ENCODE measurements around the gene CAPS.
"Not testable (repeated sequence)": the region's sequence is repeated elsewhere in the genome, so short reads cannot be mapped to it uniquely, and the experiment has no call there.

The CAPS gene

DNA sequence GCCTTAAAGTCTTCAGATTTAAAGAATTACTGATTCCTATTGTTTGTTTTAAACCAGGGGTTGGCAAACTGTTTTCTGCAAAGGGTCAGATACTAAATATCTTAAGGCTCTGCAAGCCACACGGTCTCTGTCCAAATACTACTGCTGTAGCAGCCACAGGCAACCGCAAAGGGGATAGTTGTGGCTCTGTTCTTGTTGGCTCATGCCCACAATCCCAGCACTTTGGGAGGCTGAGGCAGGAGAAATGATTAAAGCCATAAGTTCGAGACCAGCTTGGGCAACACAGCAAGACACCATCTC lies 41.5 kb downstream of the CAPS start:
- no peak for DNase-seq (ENCODE audit: low read depth, low spot score)

DNA sequence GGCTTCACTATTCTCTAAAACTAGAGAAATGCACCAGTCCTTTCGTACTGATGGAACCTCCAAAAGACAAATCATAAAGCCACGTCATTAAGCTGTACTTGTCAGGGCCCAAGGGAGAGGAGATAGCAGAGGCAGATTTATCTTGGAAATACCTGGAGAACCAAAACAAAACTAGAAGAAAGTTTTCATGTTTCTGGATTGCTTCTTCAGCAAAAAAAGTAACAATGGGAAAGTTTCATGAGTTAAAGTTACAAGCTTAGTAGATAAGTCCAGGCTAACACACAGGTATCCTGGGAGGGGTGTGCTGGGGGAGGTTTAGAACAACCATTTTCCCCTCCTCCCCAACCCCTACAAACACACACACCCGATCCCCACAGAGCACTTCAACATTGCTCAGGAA lies 42.3 kb downstream of the CAPS start:
- DNase-seq (ENCODE audit: low read depth, low spot score), result no peak

DNA sequence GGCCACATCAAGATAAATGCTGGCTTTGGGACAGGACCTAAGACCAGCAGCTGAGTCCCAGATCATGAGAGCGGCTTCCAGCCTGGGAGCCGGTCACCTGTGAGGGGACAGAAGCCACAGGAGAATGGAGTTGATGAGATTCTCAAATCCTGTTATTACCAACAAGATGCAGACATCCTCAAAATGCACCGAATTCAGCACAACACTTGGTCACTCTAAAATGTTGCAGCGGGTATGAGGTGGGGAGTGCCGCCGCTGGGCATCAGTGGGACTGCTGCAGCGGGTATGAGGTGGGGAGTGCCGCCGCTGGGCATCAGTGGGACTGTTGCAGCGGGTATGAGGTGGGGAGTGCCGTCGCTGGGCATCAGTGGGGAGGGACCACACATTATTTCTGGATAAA lies 42.7 kb downstream of the CAPS start:
- DNase-seq (ENCODE audit: low read depth, low spot score), result no peak

DNA sequence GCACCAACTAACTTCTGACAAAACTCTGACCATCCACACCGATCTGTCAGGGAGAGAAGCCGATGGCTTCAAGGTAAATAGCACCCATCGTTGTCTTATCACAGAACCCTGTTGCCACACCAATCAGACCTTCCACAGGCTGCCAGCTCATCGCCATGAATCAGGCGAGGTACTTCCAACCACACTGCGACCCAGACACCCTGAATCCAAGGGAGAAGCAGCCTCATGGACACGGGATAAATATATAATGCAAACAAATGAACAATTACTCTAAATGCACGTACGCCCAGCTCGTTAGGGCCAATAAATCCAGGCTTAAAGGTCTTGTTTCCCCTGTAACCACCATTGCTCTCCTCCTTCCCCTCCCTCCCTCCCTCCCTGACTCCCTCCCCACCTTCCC lies 43.1 kb downstream of the CAPS start:
- no peak for DNase-seq (ENCODE audit: low read depth, low spot score)

DNA sequence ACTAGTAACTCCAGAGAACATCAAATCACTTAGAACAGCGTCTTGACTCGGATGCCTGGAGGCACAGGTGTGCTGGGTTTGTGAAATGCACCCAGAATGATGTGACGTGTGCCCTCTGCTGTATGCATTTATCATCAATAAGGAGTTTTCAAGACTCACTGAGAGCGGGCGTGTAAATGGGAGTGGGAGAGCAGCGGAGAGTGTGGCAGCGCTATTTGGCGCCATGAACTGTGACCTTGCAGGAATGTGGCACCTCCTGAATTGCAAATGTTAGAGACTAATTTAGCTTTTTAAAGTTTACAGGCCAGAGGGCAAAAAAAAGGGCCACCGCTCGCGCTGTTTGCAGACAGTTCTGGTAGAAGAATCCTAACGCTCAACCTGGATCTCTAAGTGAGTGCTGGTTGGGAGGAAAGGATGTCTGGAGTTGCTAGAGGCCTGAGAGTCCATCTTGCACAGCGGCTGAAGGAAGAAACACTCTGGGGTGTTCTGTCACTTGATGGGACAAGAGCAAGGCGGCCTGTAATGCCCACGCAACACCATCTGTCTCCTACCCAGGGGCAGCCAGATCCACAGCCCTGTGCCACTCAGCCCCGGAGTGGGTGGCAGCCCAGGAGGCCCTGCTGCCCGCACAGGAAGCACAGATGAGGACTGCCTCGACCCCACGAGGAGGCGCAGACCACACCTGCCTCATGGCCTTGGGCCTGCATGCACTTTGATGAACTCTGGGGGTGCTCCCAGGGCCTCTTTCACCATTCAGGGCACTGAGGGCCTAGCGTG lies 44.2 kb downstream of the CAPS start:
- no peak for DNase-seq (ENCODE audit: low read depth, low spot score)

DNA sequence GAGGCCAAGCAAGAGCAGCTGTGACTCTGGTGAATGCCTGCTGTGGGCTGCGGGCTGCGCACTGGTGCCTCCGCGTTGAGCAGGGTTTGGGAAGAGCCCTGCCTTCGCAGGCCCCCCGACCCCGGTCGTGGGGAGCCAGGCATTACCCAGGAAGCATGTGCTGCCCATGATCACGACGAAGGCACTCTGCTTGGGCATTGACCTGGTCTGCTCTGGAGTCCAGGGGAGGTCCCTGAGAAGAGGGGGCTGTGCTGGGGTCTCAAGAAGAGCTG lies 44.7 kb downstream of the CAPS start:
- DNase-seq (ENCODE audit: low read depth, low spot score), result no peak

DNA sequence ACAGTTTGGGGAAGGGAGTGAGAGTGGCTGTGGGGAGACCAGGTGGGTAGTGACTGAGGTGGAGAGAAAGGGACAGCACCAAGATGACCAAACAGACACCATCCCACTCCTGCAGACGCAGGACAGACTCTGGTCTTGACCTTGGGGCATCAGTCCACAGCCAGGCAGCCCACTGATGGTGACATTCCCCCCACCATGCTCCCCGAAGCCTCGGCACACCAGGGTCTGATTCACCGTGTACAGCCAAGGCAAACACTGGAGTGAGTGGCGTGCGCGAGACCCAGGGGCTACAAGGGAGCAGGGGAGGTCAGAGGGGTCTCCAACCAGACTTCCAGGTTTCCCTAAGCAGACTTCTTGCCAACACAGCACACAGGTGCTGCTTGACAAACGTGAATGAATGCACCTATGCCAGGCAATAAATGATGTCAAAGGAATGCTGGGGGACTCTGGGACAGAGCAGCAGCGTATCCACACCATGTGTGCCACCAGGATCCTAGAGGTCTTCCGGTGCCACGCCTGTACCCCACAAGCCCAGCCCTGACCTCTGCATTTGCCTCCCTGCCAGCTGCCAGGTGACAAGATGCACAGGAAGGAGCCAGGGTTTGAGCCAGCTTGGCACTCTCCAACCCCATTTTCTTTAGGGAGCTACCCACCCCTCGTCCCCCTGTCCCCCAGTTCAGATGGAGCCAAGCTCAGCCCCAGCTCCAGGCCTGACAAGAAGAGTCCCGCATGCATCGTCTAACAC lies 45.4 kb downstream of the CAPS start:
- no peak for DNase-seq (ENCODE audit: low read depth, low spot score)

DNA sequence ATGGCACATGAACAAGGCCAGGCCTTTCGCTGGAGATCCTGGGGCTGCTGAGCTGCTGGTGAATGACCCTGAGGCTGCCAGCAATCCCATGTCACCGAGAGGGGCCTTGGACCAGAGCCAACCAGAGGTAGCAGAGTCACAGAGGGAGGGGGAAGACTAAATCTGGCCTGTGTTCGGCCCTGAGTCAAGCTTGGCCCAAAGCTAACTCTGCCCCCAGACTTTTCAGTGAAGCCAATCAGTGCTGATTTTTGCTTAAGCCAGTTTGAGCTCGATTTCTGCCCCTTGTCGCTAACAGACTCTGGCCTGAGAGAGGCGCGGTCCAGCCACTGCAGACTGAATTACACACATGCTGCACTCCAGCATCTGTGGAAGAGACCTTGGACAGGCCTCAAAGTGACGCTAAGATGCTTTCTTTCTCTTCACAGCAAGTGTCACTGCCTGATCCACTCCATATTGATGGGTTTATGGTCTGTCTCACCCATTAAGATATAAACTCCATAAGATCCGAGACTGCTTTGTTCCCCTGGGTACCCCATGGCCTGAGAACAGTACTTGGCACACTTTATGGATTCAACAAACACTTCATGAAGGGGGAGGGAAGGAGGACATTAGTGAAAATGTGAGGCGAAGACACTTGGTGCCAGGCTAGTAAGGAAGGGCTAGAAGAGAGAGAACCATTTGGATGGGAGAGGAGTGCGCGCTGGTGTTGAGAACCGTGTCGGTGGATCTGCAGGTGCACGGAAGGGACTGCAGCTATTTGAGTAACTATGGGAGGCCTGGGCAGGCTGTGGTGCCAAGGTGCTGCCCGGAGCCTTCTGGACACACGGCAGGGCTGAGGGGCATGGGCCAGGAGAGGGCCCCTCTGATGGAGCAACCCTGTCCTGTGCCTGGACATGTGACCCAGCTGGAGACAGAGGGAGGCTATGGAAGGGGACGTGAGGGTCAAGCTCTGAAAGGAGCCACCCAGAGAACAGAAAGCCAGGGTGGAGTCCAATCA lies 46.2 kb downstream of the CAPS start:
- no peak for DNase-seq (ENCODE audit: low read depth, low spot score)

DNA sequence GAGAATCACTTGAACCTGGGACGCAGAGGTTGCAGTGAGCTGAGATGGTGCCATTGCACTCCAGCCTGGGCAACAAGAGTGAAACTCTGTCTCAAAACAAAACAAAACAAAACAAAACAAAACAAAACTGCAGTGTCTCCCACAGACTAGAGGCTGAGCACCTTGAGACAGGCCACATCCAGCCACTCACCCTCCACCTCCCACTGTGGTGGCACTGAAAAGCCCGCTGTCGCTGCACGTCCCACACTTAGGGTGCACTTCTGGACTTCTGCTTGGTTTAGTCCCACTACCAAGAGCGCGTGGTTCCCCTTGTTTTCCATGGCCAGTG lies 47.6 kb downstream of the CAPS start:
- DNase-seq (ENCODE audit: low read depth, low spot score), result not testable (repeated sequence)

DNA sequence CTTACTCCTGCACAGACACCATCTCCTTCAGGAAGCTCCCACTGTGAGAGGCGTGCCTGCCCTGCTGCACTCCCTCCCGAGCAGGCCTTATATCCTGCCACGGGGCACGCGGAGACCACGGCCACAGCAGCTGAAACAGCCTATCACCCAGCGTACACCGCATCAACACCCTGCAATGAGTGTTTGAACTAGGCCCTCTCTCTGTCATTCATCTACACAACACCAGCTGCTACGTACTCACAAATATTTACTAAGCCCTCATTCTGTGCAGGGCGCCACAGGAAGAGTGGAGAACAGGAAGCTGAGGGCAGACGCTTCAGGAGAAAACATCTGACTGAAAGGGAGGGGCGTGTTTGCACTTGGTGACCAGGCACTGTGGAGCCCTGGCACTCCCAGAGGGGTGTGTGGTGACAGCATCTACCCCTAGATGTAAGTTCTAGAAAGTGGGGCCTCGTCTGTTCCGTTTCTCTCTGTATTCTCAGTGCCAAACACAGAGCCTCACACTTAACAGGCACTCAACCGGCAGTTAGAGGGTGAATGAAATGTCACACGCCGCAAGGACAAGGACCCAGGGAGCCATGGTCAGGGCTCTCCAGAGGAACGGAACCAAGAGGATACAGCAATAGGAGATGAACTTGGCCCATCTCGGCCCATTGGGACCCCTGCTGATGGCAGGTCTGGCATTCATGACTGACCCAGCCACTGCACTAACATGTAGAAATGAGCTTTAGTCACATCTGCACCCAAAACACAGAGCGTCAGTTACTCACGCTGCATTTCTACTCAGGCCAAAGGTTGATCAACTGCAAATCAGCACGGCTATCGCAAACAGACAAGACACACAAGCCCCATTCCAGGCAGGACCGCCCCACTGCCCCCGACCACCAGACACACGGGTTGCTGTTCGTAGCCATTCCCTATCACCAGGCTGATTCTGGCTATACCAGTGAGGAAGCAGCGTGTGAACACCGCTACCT lies 48.2 kb downstream of the CAPS start:
- DNase-seq (ENCODE audit: low read depth, low spot score), result no peak

DNA sequence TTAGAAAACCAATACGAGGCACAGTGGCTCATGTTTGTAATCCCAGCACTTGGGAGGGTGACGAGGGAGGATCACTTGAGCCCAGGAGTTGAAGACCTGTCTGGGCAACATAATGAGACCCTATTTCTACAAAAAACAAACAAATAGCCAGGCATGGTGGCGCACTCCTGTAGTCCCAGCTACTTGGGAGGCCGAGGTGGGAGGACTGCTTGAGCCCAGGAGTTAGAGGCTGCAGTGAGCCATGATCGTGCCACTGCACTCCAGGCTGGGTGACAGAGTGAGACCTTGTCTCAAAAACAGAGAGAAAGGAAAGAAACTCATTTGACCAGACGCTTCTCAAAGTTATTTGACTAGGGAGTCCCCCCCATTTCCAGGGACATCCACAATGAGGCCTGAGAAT lies 49.2 kb downstream of the CAPS start:
- not testable (repeated sequence) for DNase-seq (ENCODE audit: low read depth, low spot score)

DNA sequence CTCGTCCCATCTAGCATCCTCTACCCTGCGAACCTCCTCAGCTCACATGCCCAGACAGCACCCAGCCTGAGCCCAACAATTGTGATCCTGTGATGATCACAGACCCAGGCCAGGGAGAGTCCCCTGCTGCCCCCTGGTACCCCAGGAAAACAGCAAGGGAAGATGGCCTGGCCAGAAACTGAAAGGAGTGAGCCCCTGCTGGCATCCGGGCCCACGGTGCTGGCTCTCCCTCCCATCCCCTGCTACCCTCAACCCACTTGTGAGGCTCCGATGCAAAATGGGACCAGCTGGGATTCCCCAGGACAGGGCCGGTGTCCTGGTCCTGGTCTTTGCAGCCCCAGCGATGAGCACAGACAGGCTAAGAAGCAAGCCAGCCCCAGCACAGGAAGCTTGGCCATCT lies 49.8 kb downstream of the CAPS start:
- no peak for DNase-seq (ENCODE audit: low read depth, low spot score)

DNA sequence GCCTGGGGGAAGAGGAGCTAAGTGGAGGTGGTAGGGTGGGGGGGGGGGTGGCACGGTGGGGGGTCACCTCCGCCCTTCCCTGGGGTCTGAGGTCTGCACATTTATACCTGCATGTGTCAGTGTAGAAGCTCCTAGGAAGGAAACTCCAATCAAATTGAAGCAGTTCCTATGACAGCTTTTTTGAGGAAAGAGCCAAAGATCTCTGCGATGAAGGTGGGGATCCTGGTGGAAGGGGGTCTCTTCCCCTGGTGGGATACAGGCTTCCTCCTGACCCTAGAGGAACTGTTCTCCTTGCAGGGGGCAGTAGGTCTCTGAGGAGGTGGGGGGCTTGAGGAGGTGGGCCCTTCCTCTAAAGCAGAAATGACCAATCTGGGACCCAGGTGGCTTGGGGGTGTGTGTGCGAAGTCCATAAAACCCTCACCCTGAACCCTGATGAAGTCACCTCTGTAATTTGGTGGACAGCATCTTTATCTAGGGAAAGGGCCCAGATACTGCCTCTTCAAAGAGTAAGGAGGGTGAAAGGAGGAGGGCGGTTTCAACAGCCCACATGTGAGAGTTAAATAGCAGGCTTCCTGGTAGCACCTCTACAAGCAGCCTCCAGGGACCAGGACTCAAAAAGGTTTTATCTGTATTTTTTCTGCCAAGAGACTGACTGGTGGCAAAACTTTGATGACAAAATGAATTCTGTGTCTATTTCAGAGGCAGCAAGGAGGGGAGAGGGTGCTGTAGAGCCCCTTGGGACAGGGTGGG lies 50.9 kb downstream of the CAPS start:
- DNase-seq (ENCODE audit: low read depth, low spot score), result no peak

Data from activated naive CD8-positive, alpha-beta T cell treated with anti-CD3 and anti-CD28 coated beads, Interleukin-2, amount 50 U/mL, for 16 hours (primary cell).